ENCODE results near the gene RRAS.

Gene RRAS

DNA sequence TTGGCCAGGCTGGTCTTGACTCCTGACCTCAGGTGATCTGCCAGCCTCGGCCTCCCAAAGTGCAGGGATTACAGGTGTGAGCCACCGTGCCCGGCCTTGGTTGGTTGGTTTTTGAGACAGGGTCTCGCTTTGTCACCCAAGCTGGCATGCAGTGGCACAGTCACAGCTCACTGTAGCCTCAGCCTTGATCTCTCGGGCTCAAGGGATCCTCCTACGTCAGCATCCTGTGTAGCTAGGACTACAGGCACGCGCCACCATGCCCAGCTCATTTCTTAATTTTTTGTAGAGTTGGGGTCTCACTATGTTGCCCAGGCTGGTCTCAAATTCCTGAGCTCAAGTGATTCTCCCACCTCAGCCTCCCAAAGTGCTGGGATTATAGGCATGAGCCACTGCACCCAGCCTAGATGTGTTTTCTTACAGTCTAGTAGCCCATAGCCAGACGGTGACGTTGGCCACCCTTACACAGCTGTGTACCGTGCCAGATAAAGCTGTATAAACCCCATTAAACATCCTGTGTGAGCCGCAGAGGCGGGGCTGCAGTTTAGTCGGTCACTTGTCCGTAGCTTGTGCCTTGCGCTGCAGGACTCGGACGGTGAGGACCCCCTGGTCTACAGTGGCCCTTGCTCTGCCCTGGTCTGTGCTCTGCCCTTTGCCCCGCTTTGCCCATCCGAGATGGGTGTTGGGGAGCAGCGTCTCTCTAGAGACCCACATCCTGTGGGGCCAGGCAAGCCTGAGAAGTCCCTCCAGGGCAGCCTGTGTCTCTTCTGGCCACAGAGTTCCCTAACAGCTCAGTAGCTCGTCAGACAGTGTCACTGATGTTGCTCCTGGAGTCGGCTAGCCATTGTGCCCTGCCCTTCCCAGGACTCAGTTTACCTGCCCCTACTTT is 15.9 kb upstream of the RRAS start:
- DNase-seq: no peak

DNA sequence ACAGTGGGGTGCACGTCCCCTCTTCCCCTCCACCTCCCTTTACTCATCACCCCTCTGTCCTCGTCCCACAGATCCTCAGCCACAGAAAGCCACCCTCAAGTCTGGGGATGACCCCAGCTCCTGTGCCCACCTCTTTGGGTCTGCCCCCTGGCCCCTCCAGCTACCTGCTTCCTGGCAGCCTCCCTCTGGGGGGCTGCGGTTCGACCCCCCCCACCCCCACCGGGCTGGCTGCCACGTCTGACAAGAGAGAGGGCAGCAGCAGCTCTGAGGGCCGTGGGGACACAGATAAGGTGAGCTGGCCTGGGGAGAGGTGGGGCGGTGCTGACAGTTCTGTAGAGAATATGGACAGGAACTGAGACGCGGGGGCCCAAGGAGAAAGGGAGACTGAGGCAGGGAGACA is 14.6 kb upstream of the RRAS start:
- no peak for DNase-seq

- no peak for DNase-seq
Observed at GRCh38 chr19:49653466-49653806, 13.5 kb upstream of the RRAS start.

- no peak for DNase-seq
Observed at GRCh38 chr19:49652551-49653465, 12.9 kb upstream of the RRAS start.

- no peak for DNase-seq
Observed at GRCh38 chr19:49651820-49652550, 12.0 kb upstream of the RRAS start.

DNA sequence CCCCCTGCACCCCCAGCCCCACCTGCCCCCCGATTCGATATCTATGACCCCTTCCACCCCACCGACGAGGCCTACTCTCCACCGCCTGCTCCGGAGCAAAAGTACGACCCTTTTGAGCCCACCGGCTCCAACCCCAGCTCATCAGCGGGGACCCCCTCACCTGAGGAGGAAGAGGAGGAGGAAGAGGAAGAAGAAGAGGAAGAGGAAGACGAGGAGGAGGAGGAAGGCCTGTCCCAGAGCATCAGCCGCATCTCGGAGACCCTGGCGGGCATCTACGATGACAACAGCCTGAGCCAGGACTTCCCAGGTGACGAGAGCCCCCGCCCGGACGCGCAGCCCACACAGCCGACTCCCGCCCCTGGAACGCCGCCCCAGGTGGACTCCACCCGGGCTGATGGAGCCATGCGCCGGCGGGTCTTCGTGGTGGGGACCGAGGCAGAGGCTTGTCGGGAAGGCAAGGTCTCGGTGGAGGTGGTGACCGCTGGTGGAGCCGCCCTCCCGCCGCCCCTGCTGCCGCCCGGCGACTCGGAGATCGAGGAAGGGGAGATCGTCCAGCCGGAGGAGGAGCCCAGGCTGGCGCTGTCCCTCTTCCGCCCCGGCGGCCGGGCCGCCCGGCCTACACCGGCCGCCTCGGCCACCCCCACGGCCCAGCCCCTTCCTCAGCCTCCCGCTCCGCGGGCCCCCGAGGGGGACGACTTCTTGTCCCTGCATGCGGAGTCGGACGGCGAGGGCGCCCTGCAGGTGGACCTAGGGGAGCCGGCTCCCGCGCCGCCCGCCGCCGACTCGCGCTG is 11.3 kb upstream of the RRAS start:
- no peak for DNase-seq

- no peak for DNase-seq
Observed at GRCh38 chr19:49646586-49646985, 6.6 kb upstream of the RRAS start.

DNA sequence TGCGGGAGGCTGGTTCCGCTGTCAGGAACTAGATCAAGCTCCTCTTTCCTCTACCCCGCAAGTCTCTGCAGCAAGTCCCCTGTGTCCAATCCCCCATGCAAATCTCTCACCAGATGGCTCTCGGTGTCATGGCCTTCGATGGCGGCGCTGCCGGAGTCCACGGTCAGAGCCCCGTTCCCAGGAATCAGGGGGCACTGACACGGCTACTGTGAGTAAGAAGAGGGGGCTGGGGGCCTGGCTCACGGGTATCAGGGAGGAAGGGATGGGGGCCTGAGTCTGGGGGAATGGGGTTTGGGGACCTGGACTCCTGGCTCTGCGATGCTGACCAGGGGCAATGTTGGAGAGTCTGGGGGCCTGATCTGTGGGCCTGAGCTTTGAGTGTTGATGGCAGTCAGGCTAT is 6.1 kb upstream of the RRAS start:
- no peak for DNase-seq

- no peak for DNase-seq
Observed at GRCh38 chr19:49645592-49645991, 5.6 kb upstream of the RRAS start.

- DNase-seq: no peak
Observed at GRCh38 chr19:49643466-49643865, 3.5 kb upstream of the RRAS start.

DNA sequence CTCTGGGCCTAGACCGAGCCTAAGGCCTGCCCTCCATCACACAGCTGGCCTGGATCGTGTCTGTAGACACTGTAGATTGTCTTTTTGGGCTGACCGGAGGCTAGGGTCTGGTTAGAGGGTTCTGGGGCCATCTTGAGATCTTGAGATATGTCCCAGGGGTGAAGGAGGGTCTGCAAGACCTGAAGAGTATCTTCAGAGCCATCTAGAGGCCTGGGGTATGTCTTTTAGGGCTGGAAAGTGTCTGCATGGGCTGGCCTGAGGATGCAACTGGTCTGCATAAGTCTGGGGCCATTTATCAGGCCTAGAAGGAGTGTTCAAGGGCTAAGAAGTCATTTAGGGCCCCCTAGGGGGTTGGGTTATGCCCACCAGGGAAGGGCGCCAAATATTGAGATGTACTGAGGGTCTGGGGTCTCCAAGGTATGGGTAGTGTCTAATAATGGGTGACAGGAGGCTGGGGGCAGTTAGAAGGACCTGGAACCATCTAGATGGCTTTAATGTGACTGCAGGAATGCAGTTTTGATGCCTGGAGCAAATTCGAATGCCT is 2.6 kb upstream of the RRAS start:
- DNase-seq: no peak

- DNase-seq: peak; percentile 93 to 100 (median 99)
Observed at GRCh38 chr19:49641688-49642491, 1.9 kb upstream of the RRAS start, which contains the start of gene SCAF1. TSS of gene SCAF1 (plus strand) at chr19:49642209. CDS start at chr19:49645027, 2,818 bp downstream.

GRCh38 chr19:49639401-49640112 is 386 bp downstream of the RRAS start:
- DNase-seq: peak in 1 of 51 donors; percentile 50

- DNase-seq: peak in 7 of 51 donors; percentile 8 to 20 (median 13)
Observed at GRCh38 chr19:49637821-49638738, 1.9 kb downstream of the RRAS start.

GRCh38 chr19:49636233-49636932 is 3.6 kb downstream of the RRAS start:
- no peak for DNase-seq

DNA sequence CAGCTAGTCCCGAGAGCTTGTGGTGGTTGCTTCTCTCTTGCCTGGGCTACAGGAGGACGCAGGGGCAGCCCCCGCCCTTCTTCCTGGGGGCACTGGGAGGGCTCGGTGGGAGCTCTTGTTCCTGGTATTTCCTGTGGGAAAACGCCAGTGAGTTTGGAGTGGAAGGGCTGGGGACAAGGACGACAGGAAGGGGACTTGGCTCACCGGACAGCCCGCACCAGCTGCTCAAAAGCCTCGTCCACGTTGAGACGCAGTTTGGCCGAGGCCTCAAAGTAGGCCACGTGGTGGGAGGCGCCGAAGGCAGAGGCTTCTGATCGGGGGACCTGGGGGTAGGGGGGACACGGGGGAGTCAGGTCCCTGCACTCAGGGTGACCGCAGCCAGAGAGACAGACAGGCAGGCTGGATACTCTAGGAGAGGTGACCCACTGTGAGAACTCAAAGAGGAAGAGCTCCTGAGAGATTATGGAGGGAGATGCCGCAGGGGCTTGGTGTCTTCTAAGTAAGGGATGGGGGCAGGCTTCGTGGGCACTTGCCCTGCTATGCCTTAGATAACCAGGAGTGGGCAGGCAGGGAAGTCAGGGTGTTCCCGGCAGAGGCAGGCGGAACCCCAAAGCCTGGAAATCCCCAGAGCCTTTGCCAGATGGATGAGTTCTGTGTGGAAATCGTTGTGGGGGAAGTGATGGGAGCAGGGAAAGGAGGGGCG is 4.3 kb downstream of the RRAS start:
- DNase-seq: peak in 1 of 51 donors; percentile 15

Data from hypothalamus (tissue), 51 donors.